Kidney (tissue), 14 donors: ENCODE measurements around the gene DUT. TPM values are rescaled to one million over a fixed set of nuclear protein-coding genes. Genes with fewer than 3 reads are reported as not detected.

Experiments
- DNase-seq, 5 donors: peaks; one replicate each; pipeline ENCODE4 v3.0.0-alpha.2; 2013 to 2020
- FAIRE-seq: peaks from 2 replicates; lab custom pipeline; 2012; peaks lifted over from hg19 to GRCh38; lab: Jason Lieb, UNC
- H3K27ac ChIP-seq, 2 donors: one replicate each; pipeline ENCODE4 v1.7.0; 2013; ENCODE audit warnings: low read depth in 2 of 2, low read length in 2 of 2, inconsistent platforms in 1 of 2
- H3K27me3 ChIP-seq: one replicate; pipeline ENCODE4 v1.7.1; 2013; ENCODE audit warnings: low read length, inconsistent platforms; ENCODE audit not compliant: control insufficient read depth, insufficient read depth
- H3K36me3 ChIP-seq, 3 donors: one replicate each; pipeline versions ENCODE4 v1.7.0 to v1.7.1; 2013; ENCODE audit warnings: low read length in 3 of 3, control low read depth in 1 of 3, inconsistent platforms in 1 of 3; ENCODE audit not compliant: insufficient read depth in 3 of 3, control insufficient read depth in 2 of 3
- H3K4me1 ChIP-seq, 3 donors: one replicate each; pipeline versions ENCODE4 v1.7.0 to v1.7.1; 2013; ENCODE audit warnings: low read length in 3 of 3, inconsistent platforms in 1 of 3, low read depth in 1 of 3; ENCODE audit not compliant: control insufficient read depth in 2 of 3, insufficient read depth in 2 of 3
- H3K4me3 ChIP-seq, 3 donors: one replicate each; pipeline versions ENCODE4 v1.7.0 to v1.8.1; 2013; ENCODE audit warnings: low read length in 3 of 3, control low read depth in 1 of 3, inconsistent platforms in 1 of 3
- H3K9ac ChIP-seq, 3 donors: one replicate each; pipeline versions ENCODE4 v1.7.0 to v1.7.1; 2013; ENCODE audit warnings: low read length in 3 of 3, control low read depth in 1 of 3, inconsistent platforms in 1 of 3
- H3K9me3 ChIP-seq, 3 donors: one replicate each; pipeline versions ENCODE4 v1.7.0 to v1.7.1; 2013; ENCODE audit warnings: low read length in 3 of 3, control low read depth in 1 of 3, inconsistent platforms in 1 of 3; ENCODE audit not compliant: control insufficient read depth in 2 of 3, insufficient read depth in 1 of 3
- CTCF ChIP-seq: IDR thresholded peaks from 3 replicates; pipeline ENCODE4 v1.5.1; 2012; ENCODE audit warnings: mild to moderate bottlenecking, moderate library complexity, borderline replicate concordance; ENCODE audit not compliant: insufficient read depth; ENCODE audit errors: extremely low read depth
- intact Hi-C: fragments of 100-400 bp; cut with DNase I; formaldehyde crosslinking; loops from one replicate; pipeline ENCODE4 v1.11.1; 2022
- polyA plus RNA-seq: library from polyadenylated mRNA; stranded (reverse); fragments of 350-450 nt; fragmentation: Illumina TruSeq; extraction: RNeasy Lipid Tissue Mini Kit (QIAGEN cat#74804); gene quantifications from one replicate; pipeline ENCODE4 v1.2.3, GENCODE V29; 2014; ENCODE audit warnings: low read depth, low replicate concordance; ENCODE audit not compliant: insufficient read depth
- total RNA-seq: library from RNA; stranded (reverse); fragmentation: NEBNext Ultra II Directional; extraction: Animal tissue kit (Norgen Biotek cat#: 25700); gene quantifications from one replicate; pipeline ENCODE4 v1.2.1, GENCODE V29; 2021
- donor health status: control.
- donor health status: control.
- donor health status: control.
- donor health status: control.
- donor health status: control.
- donor health status: DM: yes; HTN: yes; CAD: no.
- donor health status: Normal renal cell carcinoma (clear cell type).

Gene DUT
- total and polyA plus RNA-seq, 2 donors from 2014 or later = 85.6 to 95.5 TPM

- intact Hi-C loops = no loop called here
- Histone ChIP-seq H3K27ac (no peak overlapping the region), H3K4me1 (no peaks in the 10 kb centered on the region), H3K9me3 (no peaks in the 10 kb centered on the region), H3K36me3 (no peaks in the 10 kb centered on the region), H3K4me3 (no peak overlapping the region), H3K9ac (no peak overlapping the region), H3K27me3 (no peaks in the 10 kb centered on the region)
- FAIRE-seq (no peak), DNase-seq (no peak)
- no peak for TF ChIP-seq CTCF
These were observed 21.5 kb upstream of the DUT start for GRCh38 chr15:48309740-48310139.

GRCh38 chr15:48313216-48313615, 18.0 kb upstream of the DUT start:
- H3K4me3 ChIP-seq = no peak overlapping the region
- TF ChIP-seq CTCF = no peak
- FAIRE-seq (no peak), DNase-seq (no peak)
- H3K4me1 ChIP-seq = no peaks in the 10 kb centered on the region
- no peak overlapping the region for H3K9ac ChIP-seq
- intact Hi-C loops = no loop called here
- no peaks in the 10 kb centered on the region for H3K27me3 ChIP-seq
- H3K36me3 ChIP-seq = no peaks in the 10 kb centered on the region
- no peak overlapping the region for H3K27ac ChIP-seq
- H3K9me3 ChIP-seq = no peaks in the 10 kb centered on the region

- Histone ChIP-seq H3K27me3 (no peaks in the 10 kb centered on the region), H3K4me3 (no peak overlapping the region), H3K27ac (no peak overlapping the region), H3K9ac (no peak overlapping the region), H3K36me3 (no peaks in the 10 kb centered on the region), H3K9me3 (no peaks in the 10 kb centered on the region), H3K4me1 (no peaks in the 10 kb centered on the region)
- no peak for FAIRE-seq
- intact Hi-C loops = no loop called here
- no peak for DNase-seq
- no peak for TF ChIP-seq CTCF
These were observed 16.2 kb upstream of the DUT start for GRCh38 chr15:48315041-48315440.

- no peak for DNase-seq
These were observed 14.0 kb upstream of the DUT start for GRCh38 chr15:48317221-48317620.

More at GRCh38 chr15:48317221-48317620, 14.0 kb upstream of the DUT start:
- no peak overlapping the region for H3K9ac ChIP-seq
- H3K27me3 ChIP-seq = no peaks in the 10 kb centered on the region
- H3K4me1 ChIP-seq = no peaks in the 10 kb centered on the region
- H3K9me3 ChIP-seq = no peaks in the 10 kb centered on the region
- no peak for FAIRE-seq
- no peak for TF ChIP-seq CTCF
- H3K27ac ChIP-seq = no peak overlapping the region
- intact Hi-C loops = no loop called here
- H3K4me3 ChIP-seq = no peak overlapping the region
- no peaks in the 10 kb centered on the region for H3K36me3 ChIP-seq
